Measurements from ENCODE around the gene EPHB6.

EPHB6 gene

DNA sequence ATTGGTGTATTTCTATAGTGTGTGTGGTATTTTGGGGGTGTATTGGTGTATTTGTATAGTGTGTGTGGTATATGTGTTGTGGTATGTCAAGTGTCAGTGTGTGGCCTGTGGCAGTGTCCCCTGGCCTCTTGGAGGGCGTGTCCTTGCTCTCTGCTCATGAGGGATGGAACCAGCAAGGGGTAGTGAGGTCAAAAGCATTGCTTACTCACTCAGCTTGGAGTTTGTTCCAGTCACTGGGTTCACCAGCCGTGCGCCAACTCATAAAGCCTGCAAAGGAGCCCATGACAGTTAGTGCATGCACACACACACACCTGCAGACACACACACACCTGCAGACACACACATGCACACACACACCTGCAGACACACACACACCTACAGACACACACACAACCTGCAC lies 34.9 kb downstream of the EPHB6 start:
- TF ChIP-seq, protein P1, sequence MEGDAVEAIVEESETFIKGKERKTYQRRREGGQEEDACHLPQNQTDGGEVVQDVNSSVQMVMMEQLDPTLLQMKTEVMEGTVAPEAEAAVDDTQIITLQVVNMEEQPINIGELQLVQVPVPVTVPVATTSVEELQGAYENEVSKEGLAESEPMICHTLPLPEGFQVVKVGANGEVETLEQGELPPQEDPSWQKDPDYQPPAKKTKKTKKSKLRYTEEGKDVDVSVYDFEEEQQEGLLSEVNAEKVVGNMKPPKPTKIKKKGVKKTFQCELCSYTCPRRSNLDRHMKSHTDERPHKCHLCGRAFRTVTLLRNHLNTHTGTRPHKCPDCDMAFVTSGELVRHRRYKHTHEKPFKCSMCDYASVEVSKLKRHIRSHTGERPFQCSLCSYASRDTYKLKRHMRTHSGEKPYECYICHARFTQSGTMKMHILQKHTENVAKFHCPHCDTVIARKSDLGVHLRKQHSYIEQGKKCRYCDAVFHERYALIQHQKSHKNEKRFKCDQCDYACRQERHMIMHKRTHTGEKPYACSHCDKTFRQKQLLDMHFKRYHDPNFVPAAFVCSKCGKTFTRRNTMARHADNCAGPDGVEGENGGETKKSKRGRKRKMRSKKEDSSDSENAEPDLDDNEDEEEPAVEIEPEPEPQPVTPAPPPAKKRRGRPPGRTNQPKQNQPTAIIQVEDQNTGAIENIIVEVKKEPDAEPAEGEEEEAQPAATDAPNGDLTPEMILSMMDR (conservative IDR thresholded peaks at IDR 0.05; ENCODE audit: low read length): no peak
- DNase-seq (ENCODE audit: low read depth): no peak

GRCh38 chr7:142890874-142891485 lies 36.1 kb downstream of the EPHB6 start:
- H3K4me3 ChIP-seq (ENCODE audit: low read length): no peak overlapping the region
- TF ChIP-seq, protein P1 (conservative IDR thresholded peaks at IDR 0.05; ENCODE audit: low read length): no peak
- no peak for DNase-seq (ENCODE audit: low read depth)

More for the DNA sequence above, 34.9 kb downstream of the EPHB6 start:
- H3K4me3 ChIP-seq (ENCODE audit: low read length): no peak overlapping the region

DNA sequence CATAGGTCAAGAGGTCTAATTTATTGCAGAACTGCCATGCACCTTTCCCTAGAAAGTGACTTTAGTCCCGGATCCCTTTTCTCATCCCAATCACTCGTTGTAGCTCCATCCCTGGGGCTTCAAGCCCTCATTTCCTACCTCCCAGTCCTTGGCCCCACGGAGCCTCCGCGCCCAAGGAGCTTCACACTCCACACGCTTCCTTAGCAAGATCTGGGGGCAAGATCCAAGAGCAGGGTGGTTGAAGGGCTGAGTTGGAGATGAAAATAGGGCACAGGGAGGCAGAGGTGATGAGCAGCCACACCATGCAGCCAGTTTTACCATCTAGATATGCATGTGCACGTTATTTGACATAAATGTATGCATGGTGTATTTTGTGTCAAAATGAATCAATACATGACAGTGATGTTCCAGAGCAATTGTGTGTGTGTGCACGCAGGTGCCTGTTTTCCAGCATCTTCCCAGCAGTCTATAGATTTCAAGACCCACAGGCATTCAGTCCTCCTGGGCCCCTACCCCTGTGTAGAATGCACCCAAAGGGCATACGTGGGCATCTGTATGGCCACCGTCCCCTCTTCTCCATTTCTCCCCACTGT lies 36.7 kb downstream of the EPHB6 start:
- H3K4me3 ChIP-seq (ENCODE audit: low read length): no peak overlapping the region
- DNase-seq (ENCODE audit: low read depth): no peak
- TF ChIP-seq, protein P1 (conservative IDR thresholded peaks at IDR 0.05; ENCODE audit: low read length): no peak

- DNase-seq (ENCODE audit: low read depth): no peak
- TF ChIP-seq, protein P1 (conservative IDR thresholded peaks at IDR 0.05; ENCODE audit: low read length): no peak
- no peak overlapping the region for H3K4me3 ChIP-seq (ENCODE audit: low read length)
Measured at GRCh38 chr7:142892951-142893350, 38.1 kb downstream of the EPHB6 start.

DNA sequence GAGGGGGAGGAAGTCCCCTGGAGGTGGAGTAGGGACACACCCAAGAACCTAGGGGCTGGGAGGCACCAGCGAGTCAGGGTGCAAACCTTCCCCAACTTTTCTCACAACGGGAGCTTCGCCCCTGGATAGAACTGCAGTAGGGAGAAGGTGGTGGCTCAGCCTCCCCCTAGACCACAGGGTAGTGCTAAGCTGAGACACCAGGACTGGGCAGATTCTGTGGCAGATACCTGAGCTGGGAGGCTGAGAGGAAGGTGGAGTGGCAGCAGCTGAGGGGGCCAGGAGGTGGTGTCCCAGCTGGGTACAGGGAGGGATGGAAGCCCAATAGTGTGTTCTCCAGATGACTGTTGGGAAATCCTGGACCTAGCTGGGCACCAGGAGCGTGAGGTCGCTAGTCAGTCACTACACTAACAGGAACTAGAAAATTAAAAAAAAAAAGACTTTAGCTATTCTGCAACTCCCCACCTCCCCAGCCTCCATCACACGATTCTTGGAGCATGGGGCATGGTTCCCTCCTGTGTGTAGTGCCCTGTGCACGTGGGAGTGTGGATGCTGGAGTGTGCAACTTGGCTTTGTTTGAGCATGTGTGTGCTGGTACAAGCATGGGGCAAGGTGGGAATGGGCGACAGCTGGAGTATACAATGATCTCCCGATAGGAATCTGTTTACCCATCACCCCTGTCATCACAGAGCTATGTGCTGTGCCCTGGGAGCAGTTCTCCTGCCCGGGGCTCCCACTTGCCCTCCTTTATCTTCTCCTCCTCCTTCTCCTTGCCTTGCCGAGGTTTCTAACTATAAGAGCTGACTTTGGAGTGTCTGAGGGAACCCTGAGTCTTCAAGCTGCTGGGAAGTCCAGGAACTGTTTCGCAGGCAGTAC lies 39.5 kb downstream of the EPHB6 start:
- TF ChIP-seq, protein P1 (conservative IDR thresholded peaks at IDR 0.05; ENCODE audit: low read length): no peak
- DNase-seq (ENCODE audit: low read depth): no peak
- H3K4me3 ChIP-seq (ENCODE audit: low read length): no peak overlapping the region

- DNase-seq (ENCODE audit: low read depth): no peak
- no peak overlapping the region for H3K4me3 ChIP-seq (ENCODE audit: low read length)
- TF ChIP-seq, protein P1 (conservative IDR thresholded peaks at IDR 0.05; ENCODE audit: low read length): no peak
Measured at GRCh38 chr7:142894985-142895593, 40.2 kb downstream of the EPHB6 start.
